HG02678 (cell line): ENCODE data around the gene RAB26.

Experiments
- ATAC-seq: cut with Tn5 transposase; IDR thresholded peaks from one replicate; pipeline ENCODE4 v1.9.1; 2021; ENCODE audit warnings: mild to moderate bottlenecking, moderate library complexity; ENCODE audit not compliant: unreplicated experiment

RAB26 gene

DNA sequence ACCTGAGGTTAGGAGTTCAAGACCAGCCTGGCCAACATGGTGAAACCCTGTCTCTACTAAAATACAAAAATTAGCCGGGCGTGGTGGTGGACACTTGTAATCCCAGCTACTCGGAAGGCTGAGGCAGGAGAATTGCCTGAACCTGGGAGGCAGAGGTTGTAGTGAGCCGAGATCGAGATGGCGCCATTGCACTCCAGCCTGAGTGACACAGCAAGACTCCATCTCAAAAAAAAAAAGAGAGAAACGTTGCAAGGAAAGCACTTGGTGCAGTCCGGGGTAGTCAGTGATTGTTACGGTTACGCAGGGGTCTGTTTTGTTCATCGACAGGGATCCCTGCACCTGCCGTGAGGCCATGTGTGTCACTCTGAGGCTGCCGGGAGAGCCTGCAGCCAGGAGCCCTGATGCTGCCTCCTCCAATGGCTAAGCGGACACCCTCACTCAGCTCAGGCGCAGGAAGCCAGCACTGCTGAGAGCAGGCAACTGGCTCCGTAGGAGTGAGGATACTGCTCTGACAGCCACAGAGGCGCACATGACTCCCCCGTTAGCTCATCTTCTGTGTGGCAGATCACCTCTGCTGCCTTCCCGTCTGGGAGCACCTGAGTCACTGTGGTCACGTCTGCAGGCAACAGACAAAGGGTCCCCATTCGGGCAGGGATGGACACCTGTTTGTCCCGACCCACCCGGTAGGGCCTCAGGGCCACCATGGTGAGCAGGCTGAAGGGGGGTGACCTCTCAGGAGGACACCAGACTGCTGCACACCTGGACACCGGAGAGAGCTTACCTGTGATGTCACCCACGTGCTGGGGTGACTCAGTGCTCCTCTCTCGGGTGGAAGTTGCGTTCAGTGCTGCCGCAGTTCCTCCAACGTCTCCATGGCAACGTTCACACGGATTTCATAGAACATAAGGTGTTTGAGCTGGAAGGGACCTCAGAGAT is 5.2 kb upstream of the RAB26 start:
- no peak for ATAC-seq

- ATAC-seq = no peak
Observed at GRCh38 chr16:2143878-2144485, 4.4 kb upstream of the RAB26 start.

GRCh38 chr16:2145843-2146242 is 2.6 kb upstream of the RAB26 start:
- no peak for ATAC-seq

DNA sequence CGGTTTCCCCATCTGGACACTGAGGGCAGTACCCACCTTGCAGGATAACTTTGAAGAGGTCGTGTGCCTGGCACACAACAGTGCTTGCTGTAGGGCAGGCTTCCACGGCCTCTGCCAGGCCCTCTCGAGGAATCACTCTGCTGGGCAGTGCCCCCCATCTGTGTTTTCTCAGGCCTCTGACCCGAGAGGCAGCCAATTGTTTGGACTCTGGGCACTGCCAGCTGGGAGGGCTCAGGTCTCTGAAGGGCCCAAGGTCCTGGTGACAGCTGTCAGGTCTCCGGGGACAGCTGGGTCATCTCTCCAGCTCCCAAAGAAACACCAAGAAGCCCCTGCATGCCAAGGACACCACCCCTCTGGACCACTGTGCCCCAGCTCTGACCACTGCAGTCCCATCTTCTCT is 1.0 kb upstream of the RAB26 start:
- ATAC-seq = no peak

DNA sequence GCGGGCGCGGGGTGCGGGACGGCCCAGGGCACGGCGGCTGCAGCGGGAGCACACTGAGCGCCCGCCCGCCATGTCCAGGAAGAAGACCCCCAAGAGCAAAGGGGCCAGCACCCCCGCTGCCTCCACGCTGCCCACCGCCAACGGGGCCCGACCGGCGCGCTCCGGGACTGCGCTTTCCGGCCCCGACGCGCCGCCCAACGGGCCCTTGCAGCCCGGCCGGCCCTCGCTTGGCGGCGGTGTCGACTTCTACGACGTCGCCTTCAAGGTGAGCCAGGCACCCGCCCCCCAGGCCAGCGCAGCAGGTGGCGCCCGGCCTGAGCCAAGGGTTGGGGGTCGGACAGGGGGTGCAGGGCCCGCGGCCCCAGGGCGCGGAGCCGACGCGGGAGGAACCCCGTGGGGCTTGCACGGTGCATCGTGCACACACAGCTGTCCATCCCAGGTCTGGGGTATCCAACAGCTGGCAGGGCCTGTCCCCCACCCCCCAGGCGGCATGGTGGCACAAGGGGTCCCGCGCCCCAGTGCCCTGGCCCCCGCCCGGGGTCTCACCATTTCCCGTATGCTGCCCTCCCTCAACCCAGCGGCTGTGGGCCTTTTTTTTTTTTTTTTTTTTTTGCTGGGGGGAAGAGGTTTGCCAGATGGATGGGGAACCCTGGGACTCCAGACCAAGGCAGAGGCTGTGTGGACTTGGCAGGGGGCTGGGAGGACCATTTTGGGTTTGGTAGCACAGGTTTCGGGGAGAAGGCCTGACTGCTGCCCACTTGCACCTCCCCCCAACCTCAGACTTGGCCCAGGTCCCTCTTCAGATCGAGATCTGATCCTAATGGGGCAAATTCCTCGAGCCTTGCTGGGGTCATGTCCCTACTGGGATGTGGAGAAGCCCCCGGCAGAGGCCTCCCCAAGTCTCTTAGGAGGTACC is 547 bp downstream of the RAB26 start:
- ATAC-seq = peak; percentile 7

- ATAC-seq = no peak
Observed at GRCh38 chr16:2149630-2150417, 1.4 kb downstream of the RAB26 start.

DNA sequence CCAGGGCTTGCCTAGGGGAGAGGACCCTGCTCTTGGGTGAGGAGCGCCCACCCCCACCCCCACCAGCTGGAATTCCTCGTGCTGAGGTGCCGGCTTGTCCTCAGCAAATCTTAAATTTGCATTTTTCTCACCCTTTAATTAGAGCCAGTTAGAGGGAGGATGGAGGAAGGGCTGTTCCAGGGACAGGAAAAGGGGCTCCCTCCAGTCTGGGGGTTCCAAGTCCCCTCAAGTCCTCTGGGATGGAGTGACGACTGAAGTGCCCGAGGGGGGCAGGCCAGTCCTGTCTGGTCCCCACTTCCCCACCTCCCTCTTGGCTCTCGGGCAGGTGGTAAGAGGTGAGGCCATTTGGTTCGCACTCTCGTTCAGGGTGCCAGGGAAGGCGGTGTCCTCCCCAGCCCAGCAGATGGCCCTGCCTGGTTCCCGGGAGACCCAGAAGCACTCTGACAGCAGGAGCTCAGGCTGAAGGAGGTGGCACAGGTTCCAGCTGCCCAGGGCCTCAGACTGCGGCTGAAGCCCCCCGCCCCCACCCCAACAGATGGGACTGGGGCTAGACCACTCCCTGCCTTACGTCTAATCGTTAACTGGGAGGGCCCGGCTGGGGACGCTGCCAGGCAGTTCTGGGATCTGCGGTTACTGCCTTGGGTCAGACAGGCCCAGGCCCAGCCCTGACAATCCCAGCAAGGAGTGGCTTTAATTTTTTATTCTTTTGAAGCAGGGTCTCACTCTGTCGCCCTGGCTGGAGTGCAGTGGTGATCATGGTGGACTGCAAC is 2.2 kb downstream of the RAB26 start:
- ATAC-seq = no peak

- no peak for ATAC-seq
Observed at GRCh38 chr16:2151188-2152091, 3.0 kb downstream of the RAB26 start.

GRCh38 chr16:2152695-2153506 is 4.5 kb downstream of the RAB26 start:
- no peak for ATAC-seq

GRCh38 chr16:2154533-2155090 is 6.2 kb downstream of the RAB26 start:
- ATAC-seq = no peak

DNA sequence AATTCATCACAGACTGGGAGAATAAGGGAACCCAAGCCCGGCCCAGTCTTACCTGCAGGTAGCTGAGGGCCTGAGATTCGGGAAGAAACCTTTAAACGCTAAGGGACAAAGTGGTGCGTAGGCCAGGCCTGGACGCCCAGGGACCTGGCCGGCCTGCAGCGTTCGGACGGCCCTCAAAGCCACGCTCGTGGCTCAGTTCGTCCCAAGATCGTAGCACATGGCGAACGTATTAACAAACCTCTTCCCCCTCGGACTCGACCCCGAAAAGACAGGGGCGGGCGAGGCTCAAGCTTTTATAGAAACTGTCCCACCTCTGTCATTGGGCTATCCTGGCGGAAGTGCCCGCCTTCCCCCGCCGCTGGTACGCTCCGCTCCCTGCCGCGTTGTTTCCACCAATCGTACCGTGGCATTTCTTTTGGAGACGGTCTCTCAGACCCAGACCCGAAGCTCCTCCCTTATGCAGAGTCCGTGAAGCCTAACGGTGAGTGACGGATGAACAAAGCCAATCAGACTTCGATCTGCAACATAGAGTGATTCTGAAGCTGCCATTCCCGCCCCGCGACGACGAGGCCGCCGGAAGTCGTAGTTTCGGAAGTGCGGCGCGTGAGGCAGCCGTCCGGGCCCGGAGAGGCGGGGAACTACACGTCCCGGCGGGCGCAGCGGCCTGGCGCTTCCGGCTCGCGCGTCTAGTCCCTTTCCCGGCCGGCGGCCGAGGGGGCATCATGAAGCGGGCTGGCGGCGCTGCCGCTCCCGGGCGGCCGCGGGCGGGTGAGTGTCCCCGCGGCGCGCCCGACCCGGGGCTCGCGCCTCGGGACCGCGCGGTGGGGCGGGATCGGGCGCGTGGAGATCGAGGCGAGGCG is 6.9 kb downstream of the RAB26 start, which contains the start of gene TRAF7:
Gene TRAF7 (plus strand): TSS at position 692 of the 860 bp plus-strand sequence. CDS start 8,139 bp downstream, outside the sequence.
- ATAC-seq = peak; percentile 80

- no peak for ATAC-seq
Observed at GRCh38 chr16:2155977-2156848, 7.8 kb downstream of the RAB26 start.

DNA sequence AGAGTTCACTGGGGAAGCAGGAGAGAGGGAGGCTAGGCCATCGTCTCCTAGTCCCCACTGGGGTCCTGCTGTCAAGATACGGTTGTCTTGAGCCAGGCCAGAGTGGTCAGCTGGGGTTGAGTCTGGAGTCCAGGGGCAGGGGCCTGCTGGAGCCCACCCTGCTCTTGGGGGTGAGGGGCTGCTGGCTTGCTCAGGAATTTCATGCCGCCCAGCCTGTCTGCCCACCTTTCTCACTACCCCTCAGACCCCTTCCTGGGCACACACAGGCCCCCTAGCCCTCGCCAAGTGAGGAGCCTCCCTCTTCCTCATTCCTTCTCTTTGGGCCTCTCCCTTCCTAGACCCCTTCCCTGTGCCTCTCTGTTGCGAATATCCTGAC is 8.4 kb downstream of the RAB26 start:
- no peak for ATAC-seq

DNA sequence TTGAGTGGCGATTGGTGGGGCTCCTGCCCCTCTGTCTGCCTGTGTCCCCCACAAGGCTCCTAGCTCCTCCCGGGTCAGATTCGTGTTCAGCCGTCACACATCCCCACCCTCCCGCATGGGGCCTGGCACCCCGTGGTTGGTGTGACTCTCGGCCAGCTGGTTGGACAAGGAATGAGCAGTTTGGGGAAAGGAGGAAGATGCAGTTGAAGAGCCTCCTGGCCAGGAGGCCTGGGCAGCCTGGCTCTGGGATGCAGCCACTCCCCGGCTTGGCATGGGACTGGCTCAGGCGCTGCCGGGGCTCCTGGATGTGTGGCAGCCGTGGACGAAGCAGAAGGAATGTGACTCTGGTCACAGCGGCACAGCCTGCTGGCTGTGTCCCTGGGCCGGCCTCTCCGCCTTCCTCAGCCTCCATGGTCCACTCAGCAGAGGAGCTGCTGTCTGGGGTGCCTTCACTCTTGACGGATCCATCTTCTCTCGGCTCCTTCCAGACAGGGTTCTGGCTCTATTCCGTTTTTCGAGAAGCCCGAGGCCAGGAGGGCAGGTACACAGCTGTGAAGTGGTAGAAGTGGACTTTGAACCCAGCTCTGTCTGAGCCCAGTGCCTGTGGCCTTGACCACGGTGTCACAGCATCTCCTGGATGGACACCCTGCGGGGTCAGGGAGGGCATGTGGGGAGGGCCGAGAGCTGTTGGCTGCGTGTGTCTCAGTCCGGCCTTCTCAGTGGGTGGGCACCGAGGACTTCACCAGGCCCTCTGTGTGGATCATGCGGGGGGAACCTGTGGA is 9.2 kb downstream of the RAB26 start:
- no peak for ATAC-seq

DNA sequence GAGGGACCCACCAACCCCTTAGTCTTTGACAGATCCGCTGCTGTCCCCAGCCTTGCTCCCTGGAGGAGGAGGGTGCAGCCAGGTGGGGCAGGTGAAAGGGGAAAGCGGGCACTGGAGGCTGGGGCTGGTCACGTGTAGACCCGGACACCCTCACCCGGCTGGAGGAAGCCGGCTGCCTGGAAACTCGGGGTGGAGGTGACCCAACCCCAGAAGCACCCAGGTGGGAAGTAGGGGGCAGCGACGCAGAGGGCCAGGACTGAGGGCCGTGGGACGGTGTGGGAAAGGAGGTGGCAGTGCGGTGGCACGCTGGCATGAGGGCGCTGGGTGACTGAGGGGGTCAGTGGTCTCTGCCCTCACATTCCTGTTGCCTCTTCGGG is 9.8 kb downstream of the RAB26 start:
- no peak for ATAC-seq
